LNCaP clone FGC (cell line): ENCODE measurements around the gene FAM3A.

ENCODE experiments used
- DNase-seq: peaks from one replicate; pipeline ENCODE4 v3.0.0-alpha.2; 2011; ENCODE audit warnings: low read depth
- H3K4me3 ChIP-seq: 2 replicates; pipeline ENCODE4 v1.5.1; 2011; ENCODE audit warnings: mild to moderate bottlenecking, low read depth, low read length, control low read depth
- TF ChIP-seq, protein P1 (sequence below): IDR thresholded peaks from 2 replicates; pipeline ENCODE4 v1.5.1; 2012; ENCODE audit warnings: mild to moderate bottlenecking; ENCODE audit not compliant: control insufficient read depth, insufficient read depth; ENCODE audit errors: extremely low read depth

The FAM3A gene

DNA sequence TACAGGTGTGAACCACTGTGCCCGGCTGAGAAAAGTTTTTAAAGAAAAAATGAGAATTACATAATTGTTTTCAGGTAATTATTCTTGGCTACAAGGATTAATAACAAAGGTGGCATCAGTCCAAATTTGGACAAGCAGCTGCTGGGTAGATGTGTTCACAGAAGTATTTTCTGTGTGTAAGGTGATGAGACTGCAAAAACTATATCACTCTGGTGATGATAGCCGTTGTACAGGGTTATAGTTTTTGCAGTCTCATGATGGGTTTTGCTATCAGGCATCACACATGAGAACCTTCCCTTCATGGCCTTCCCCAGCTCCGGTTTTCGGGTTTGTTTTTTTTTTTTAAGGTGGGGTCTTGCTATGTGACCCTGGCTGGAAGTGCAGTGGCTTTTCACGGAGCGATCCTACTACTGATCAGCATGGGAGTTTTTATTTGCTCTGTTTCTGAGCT is 20.5 kb downstream of the FAM3A start:
- H3K4me3 ChIP-seq, result no peak overlapping the region
- no peak for DNase-seq
- TF ChIP-seq, protein P1, sequence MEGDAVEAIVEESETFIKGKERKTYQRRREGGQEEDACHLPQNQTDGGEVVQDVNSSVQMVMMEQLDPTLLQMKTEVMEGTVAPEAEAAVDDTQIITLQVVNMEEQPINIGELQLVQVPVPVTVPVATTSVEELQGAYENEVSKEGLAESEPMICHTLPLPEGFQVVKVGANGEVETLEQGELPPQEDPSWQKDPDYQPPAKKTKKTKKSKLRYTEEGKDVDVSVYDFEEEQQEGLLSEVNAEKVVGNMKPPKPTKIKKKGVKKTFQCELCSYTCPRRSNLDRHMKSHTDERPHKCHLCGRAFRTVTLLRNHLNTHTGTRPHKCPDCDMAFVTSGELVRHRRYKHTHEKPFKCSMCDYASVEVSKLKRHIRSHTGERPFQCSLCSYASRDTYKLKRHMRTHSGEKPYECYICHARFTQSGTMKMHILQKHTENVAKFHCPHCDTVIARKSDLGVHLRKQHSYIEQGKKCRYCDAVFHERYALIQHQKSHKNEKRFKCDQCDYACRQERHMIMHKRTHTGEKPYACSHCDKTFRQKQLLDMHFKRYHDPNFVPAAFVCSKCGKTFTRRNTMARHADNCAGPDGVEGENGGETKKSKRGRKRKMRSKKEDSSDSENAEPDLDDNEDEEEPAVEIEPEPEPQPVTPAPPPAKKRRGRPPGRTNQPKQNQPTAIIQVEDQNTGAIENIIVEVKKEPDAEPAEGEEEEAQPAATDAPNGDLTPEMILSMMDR, result no peak

DNA sequence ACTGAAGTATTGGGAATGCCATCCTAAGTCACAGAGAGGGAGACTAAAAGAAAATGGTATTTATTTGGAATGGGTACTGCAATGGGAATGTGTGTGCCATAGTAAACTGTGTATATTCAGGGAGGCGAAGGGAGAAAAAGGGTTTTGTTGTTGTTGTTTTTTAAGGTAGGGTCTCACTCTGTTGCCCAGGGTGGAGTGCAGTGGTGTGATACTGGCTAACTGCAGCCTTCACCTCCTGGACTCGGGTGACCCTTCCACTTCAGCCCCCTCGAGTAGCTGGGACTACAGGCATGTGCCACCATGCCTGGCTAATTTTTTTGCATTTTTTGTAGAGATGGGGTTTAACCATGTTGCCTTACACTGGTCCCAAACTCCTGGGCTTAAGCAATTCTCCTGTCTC is 21.3 kb downstream of the FAM3A start:
- no peak for DNase-seq
- TF ChIP-seq, protein P1, result no peak
- H3K4me3 ChIP-seq, result no peak overlapping the region

DNA sequence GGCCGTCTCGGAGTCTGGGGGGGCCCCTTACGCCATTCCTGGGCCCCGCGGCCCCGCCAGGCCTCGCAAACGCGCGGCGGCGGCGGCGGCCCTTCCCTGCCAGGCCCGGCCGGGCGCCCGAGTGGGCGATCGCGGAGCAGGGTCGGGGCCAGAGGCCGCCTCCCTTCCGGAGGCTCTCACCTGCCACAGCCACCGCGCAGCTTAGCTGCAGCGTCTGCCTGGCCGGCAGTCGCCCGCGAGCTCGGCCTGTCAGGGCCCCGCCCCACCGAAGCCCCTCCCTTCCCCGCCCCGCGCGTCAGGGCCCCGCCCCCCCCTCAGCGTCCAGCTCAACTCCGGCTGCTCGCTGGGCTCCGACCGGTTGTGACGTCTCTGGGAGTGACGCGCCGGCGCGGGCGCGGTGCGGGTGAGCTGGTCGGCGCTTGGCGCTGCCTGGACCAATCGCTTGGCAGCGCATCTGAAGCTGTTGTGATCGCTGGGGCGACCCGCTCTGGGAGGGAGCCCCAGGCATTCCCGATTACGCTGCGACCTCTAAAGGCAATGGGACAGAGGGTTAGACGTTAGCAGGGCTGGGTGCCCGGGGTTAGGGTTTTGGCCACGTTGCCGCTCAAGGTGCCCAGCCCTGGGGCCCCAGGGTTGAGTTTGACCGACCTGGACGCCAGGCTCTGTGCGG is 25.5 kb downstream of the FAM3A start, which contains the start of gene SLC10A3:
Gene SLC10A3 (minus strand): TSS at position 216 of the 670 bp plus-strand sequence. CDS start 1,689 bp downstream, outside the sequence.
- peak within 1 kb of the TSS; percentile 65 for H3K4me3 ChIP-seq
- TF ChIP-seq, protein P1, result no peak
- DNase-seq, result peak; percentile 78

DNA sequence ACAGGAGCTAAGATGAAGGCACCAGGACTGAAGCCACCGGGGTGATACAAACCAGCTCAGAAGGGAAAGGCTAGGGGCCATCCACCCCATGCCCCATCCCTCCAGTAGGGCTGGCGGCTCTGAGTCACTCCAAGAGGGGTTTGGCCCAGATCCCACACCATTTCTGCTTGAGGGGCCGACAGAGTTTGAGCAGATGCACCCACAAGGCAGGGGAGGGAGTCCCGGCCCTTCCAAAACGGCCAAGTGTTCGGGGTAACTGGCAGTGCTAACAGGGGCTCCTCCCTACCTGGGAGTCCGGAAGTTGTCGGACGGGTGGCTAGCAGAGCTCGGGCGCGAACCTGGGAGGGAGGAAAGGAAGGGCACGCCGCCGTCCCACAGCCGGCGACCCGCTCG is 26.0 kb downstream of the FAM3A start:
- peak overlapping the region; percentile 65 for H3K4me3 ChIP-seq
- DNase-seq, result no peak
- TF ChIP-seq, protein P1, result no peak

DNA sequence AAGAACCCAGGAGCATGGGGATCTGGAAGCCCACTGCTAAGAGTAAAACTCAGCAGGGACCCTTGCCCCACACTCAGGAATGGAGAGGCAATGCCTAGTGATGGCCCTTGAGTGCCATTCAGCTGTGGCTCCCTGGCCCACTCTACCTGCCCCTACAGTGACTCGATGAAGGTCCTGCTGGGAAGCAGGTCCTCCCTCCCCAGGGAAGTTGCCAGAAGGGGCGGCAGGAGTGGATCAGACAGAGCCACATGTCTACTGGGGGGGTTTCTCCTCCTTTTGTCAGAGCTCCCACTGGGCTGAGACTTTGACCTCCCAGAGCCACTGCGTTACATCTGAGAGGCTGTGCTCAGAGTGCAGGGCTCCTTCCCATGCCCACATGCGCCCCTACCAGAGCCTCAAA is 26.9 kb downstream of the FAM3A start:
- DNase-seq, result no peak
- TF ChIP-seq, protein P1, result no peak
- H3K4me3 ChIP-seq, result peak overlapping the region; percentile 65

DNA sequence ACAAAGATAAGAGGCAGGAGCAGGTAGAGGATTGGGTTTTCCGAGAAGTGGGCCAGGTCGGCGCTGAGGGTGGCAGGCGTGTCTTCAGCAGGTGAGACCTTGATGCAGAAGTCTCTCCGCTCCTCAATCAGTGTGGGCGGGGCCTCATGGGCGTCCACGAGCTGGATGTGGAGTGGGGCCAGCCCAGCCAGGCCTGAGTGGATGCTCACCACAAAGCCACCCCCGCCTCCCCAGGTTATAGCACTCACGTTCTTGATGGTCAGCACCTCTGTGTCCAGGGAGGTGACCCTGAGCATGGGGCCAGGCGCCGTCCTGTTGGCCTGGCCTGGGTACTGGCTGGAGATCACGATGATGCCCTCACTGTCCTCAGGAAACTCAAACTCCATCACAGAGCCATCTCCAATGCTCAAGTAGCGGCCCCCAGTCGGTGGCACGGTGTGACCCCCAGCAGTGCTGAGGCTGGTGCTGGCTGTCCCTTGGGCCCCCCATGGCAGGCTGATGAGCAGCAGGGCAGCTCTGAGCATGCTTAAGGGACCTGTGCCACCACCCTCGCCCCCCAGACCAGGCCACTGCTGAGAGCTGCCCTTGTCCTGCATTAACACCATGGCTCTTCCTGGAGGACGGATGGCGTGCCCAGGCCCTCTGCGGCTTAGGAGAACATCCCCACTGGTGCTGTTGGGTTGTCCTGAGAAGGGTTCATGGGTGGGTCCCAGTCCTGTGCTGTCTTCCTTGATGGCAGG is 27.5 kb downstream of the FAM3A start:
- TF ChIP-seq, protein P1, result no peak
- no peak overlapping the region for H3K4me3 ChIP-seq
- DNase-seq, result no peak
